Glutamatergic neuron (in vitro differentiated cells): ENCODE measurements around the gene PRRC2B. TPM values are rescaled to one million over a fixed set of nuclear protein-coding genes. Genes with fewer than 3 reads are reported as not detected.

Source experiments
- DNase-seq: peaks from one replicate; pipeline ENCODE4 v3.0.0; 2022
- H3K27ac Mint-ChIP-seq: one replicate; pipeline ENCODE4 v1.8.0; 2020; ENCODE audit warnings: mild to moderate bottlenecking, mixed read lengths, inconsistent platforms; ENCODE audit not compliant: unreplicated experiment
- H3K27me3 Mint-ChIP-seq: one replicate; pipeline ENCODE4 v1.8.0; 2020; ENCODE audit warnings: mild to moderate bottlenecking, moderate library complexity, mixed read lengths, inconsistent platforms; ENCODE audit not compliant: unreplicated experiment
- H3K36me3 Mint-ChIP-seq: one replicate; pipeline ENCODE4 v1.8.0; 2020; ENCODE audit warnings: mild to moderate bottlenecking, mixed read lengths, inconsistent platforms; ENCODE audit not compliant: unreplicated experiment
- H3K4me1 Mint-ChIP-seq: one replicate; pipeline ENCODE4 v1.8.0; 2020; ENCODE audit warnings: mild to moderate bottlenecking, low read depth, mixed read lengths, inconsistent platforms; ENCODE audit not compliant: unreplicated experiment
- H3K4me3 Mint-ChIP-seq: one replicate; pipeline ENCODE4 v1.8.0; 2020; ENCODE audit warnings: mild to moderate bottlenecking, mixed read lengths, inconsistent platforms; ENCODE audit not compliant: unreplicated experiment
- H3K9me3 Mint-ChIP-seq: one replicate; pipeline ENCODE4 v1.8.0; 2020; ENCODE audit warnings: mild to moderate bottlenecking, moderate library complexity, mixed read lengths, inconsistent platforms; ENCODE audit not compliant: unreplicated experiment
- total RNA-seq: library from RNA; stranded (reverse); fragmentation: NEBNext Ultra II Directional; extraction: Animal tissue kit (Norgen Biotek cat#: 25700); gene quantifications from one replicate; pipeline ENCODE4 v1.2.1, GENCODE V29; 2021; ENCODE audit not compliant: unreplicated experiment
- TF ChIP-seq, protein P1 (sequence below): fragments of 200-600 bp; sonication (generic); IDR thresholded peaks from one replicate; pipeline ENCODE4 v1.5.0; 2021; ENCODE audit not compliant: partially characterized antibody, unreplicated experiment

Gene PRRC2B
- total RNA-seq, 1 donor from 2014 or later = 489 TPM

DNA sequence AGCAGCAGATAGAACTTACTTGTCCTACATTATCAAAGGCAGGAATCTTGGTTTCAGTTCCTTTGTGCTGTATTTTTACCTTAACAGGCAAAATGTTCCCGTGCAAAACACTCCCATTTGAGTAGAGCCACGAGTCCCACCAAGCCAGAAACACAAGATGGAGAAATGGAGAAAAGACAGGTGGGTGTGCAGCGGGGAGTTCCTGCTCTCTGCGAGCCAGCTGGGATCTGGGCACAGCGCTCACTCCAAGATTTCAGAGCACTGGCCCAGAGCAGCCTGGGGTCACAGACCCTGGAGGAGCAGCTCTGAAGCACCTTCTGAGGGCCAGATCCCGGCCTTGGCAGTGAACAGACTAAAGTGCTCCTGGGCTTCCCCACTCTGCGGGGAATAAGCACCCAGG lies 134.3 kb downstream of the PRRC2B start:
- Mint-ChIP-seq H3K27ac (peak overlapping the region; percentile 39), H3K36me3 (no peaks in the 10 kb centered on the region), H3K4me3 (no peak overlapping the region), H3K4me1 (peaks cover 2% of the 10 kb centered on the region), H3K9me3 (peaks cover 1% of the 10 kb centered on the region), H3K27me3 (peaks cover 6% of the 10 kb centered on the region)
- TF ChIP-seq, protein P1, sequence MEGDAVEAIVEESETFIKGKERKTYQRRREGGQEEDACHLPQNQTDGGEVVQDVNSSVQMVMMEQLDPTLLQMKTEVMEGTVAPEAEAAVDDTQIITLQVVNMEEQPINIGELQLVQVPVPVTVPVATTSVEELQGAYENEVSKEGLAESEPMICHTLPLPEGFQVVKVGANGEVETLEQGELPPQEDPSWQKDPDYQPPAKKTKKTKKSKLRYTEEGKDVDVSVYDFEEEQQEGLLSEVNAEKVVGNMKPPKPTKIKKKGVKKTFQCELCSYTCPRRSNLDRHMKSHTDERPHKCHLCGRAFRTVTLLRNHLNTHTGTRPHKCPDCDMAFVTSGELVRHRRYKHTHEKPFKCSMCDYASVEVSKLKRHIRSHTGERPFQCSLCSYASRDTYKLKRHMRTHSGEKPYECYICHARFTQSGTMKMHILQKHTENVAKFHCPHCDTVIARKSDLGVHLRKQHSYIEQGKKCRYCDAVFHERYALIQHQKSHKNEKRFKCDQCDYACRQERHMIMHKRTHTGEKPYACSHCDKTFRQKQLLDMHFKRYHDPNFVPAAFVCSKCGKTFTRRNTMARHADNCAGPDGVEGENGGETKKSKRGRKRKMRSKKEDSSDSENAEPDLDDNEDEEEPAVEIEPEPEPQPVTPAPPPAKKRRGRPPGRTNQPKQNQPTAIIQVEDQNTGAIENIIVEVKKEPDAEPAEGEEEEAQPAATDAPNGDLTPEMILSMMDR = no peak
- no peak for DNase-seq

GRCh38 chr9:131528886-131529505 lies 135.1 kb downstream of the PRRC2B start:
- Mint-ChIP-seq H3K4me1 (peaks cover 2% of the 10 kb centered on the region), H3K27me3 (peaks cover 6% of the 10 kb centered on the region), H3K9me3 (peaks cover 1% of the 10 kb centered on the region), H3K27ac (peak overlapping the region; percentile 39), H3K36me3 (no peaks in the 10 kb centered on the region), H3K4me3 (no peak overlapping the region)
- TF ChIP-seq, protein P1 = no peak
- no peak for DNase-seq

GRCh38 chr9:131529597-131530545 lies 136.0 kb downstream of the PRRC2B start:
- Mint-ChIP-seq H3K4me3 (peak overlapping the region; percentile 87), H3K4me1 (peaks cover 2% of the 10 kb centered on the region), H3K36me3 (no peaks in the 10 kb centered on the region), H3K27ac (no peak overlapping the region), H3K9me3 (peaks cover 1% of the 10 kb centered on the region), H3K27me3 (peaks cover 6% of the 10 kb centered on the region)
- TF ChIP-seq, protein P1 = no peak
- DNase-seq = no peak

DNA sequence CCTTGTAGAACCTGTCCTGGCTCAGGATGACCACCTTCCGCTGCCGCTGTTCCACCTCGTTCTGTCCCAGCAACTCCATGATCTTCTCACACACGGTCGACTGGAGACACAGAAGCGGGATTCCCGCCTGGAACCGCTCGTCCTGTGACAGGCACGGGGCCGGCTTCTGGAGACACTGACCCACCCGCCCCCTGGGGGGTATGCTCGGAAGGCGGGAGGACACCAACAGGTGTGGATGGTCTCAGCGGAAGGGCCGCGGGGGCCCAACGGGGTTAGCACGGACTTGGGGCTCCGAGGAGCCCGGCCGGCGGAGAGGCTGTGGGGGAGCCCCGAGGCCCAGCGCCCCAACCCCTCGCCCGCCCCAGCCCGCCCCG lies 136.6 kb downstream of the PRRC2B start:
- Mint-ChIP-seq H3K27me3 (peaks cover 6% of the 10 kb centered on the region), H3K4me3 (peak overlapping the region; percentile 87), H3K36me3 (no peaks in the 10 kb centered on the region), H3K27ac (no peak overlapping the region), H3K9me3 (peaks cover 1% of the 10 kb centered on the region), H3K4me1 (peaks cover 2% of the 10 kb centered on the region)
- DNase-seq = peak; percentile 57
- TF ChIP-seq, protein P1 = no peak
